Skeletal muscle satellite cell (primary cell): ENCODE measurements around the gene CTNND2. TPM values are rescaled to one million over a fixed set of nuclear protein-coding genes. Genes with fewer than 3 reads are reported as not detected.

Source experiments
- small RNA-seq: library from RNA; depleted of rRNA; stranded (forward); fragments of <200 nt; gene quantifications from one replicate; pipeline ENCODE3, GENCODE V24; 2012

CTNND2 gene

Small RNAs within 50 kb of the gene (small RNA-seq; reads per million reads assigned to genes)
- not detected for gene RNU6-429P
